Ovary (tissue), 3 donors: Measurements from ENCODE around the gene CHML.
A peak's percentile ranks its signal among the peaks of the same experiment; 100 is the strongest.

ENCODE experiments used
- EP300 ChIP-seq: sonication (generic); formaldehyde crosslinking; IDR thresholded peaks from one replicate; pipeline ENCODE4 v1.6.1; 2017; ENCODE audit warnings: antibody characterized with exemption
- POLR2A ChIP-seq: fragments of 450-650 bp; IDR thresholded peaks from one replicate; pipeline ENCODE4 v1.6.1; 2017; ENCODE audit warnings: antibody characterized with exemption, mild to moderate bottlenecking, moderate library complexity
- TF ChIP-seq, protein P1 (sequence below), 3 donors: fragments of 450-650 bp in 2 of 3; fragments of 200-600 bp in 1 of 3; IDR thresholded peaks; one replicate each; pipeline versions ENCODE4 v1.5.1 to v1.8.0; 2016 to 2022; ENCODE audit warnings: antibody characterized with exemption in 3 of 3, mild to moderate bottlenecking in 1 of 3
- donor health status: DM: no; HTN: no; CAD: no.

DNA sequence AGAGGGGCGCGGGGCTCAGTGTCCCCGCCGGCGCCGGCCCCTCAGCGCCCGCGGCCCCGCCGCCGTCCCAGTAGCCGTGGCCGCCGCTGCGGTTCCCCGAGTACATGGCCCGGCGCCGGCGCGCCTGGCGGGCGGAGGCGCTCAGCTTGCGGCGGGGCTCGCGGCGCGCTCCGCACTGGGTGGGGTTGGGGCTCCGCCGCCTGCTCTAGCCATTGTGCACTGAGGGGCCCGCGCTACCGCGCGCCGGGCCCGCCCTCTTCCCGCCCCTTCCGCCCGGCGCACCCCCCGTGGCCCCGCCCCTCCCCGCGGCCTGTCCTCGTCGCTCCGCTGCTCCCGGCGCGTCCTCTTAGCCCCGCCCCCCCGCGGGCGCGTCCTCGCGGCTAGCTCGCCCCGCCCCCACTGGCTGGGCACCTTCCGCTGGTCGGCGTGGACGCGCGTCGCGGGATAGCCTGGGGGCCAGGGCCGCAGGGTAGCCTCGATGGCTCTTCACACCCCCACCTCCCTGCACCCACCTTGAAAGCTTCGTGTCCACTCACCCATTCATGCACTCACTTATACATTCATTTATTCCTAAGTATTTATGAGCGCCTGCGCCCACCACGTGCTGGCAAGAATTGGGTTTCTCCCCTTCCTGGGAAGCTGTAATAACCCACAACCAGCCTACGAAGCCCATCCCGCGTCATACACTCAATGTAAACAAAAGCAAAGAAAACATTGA, at the start of gene CHML, which contains the start of gene OPN3:
- TF ChIP-seq, protein P1, sequence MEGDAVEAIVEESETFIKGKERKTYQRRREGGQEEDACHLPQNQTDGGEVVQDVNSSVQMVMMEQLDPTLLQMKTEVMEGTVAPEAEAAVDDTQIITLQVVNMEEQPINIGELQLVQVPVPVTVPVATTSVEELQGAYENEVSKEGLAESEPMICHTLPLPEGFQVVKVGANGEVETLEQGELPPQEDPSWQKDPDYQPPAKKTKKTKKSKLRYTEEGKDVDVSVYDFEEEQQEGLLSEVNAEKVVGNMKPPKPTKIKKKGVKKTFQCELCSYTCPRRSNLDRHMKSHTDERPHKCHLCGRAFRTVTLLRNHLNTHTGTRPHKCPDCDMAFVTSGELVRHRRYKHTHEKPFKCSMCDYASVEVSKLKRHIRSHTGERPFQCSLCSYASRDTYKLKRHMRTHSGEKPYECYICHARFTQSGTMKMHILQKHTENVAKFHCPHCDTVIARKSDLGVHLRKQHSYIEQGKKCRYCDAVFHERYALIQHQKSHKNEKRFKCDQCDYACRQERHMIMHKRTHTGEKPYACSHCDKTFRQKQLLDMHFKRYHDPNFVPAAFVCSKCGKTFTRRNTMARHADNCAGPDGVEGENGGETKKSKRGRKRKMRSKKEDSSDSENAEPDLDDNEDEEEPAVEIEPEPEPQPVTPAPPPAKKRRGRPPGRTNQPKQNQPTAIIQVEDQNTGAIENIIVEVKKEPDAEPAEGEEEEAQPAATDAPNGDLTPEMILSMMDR (IDR thresholded peaks at IDR 0.05): no peak
- TF ChIP-seq POLR2A: peak; percentile 63
- TF ChIP-seq EP300: no peak
